GM19238 (cell line): ENCODE data around the gene ATRAID.

ENCODE experiments used
- DNase-seq: peaks from one replicate; pipeline ENCODE4 v3.0.0; 2011; ENCODE audit warnings: low spot score; ENCODE audit not compliant: insufficient read length

The ATRAID gene

DNA sequence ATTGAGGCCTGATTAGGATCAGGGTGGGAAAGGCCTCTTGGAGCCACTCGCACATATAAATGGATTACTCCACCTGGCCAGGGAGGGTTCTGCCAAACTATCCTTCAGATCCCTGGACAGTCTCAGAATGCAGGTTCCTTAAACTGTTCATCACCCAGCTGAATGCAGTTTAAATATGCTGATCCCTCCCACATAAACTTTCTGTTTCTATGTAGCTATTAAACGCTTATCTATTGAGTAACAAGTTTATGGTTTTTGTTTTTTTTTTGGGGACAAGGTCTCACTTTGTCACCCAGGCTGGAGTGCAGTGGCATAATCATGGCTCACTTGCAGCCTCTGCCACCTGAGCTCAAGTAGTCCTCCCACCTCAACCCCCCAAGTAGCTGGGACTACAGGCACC lies 7.2 kb downstream of the ATRAID start:
- no peak for DNase-seq

DNA sequence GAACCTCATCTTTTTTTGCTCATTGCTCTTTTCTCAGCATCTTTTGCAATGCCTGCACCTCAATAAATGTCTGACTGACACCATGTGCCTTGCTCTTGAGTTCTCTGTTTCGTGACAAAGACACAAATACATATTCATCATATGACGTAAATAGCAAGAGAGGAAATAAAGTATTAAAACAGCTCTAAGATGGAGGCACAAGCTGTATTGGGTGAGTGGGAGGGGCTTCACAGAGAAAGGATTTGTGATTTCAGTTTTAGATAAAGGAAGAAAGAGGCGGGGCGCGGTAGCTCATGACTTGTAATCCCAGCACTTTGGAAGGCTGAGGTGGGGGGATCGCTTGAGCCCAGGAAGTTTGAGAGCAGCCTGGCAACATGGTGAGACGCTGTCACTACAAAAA lies 8.2 kb downstream of the ATRAID start:
- DNase-seq: no peak

DNA sequence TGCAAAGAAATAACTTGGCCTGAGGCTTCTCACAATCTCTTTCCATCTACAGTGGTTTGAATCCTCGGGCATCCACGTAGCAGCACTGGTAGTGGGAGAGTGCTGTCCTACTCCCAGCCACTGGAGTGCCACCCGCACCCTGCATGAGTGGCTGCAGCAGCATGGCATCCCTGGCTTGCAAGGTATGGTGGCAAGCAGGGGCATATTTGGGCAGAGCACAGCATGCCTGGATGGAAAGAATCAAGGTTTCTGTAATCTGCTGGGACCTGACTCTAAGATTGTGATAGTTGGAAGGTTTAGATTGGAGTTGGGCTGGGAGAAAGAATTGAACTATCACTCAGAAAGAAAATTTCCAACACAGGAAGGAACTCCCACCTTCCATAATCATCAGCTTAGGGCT lies 9.3 kb downstream of the ATRAID start:
- DNase-seq: no peak

DNA sequence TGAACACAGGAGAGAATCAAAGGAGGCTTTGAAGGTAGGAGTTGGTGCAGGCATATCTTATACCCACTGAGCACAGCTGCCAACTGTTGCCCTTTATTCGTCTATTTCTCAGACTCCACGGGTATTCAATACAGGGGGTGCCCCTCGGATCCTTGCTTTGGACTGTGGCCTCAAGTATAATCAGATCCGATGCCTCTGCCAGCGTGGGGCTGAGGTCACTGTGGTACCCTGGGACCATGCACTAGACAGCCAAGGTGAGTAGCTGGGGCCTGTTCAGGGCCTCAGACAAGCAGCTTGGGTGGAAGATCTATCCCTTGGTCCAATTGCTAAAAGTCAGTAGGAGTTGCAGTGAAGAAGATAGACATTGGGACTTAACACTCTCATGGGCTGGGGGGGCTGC lies 10.6 kb downstream of the ATRAID start:
- DNase-seq: no peak

DNA sequence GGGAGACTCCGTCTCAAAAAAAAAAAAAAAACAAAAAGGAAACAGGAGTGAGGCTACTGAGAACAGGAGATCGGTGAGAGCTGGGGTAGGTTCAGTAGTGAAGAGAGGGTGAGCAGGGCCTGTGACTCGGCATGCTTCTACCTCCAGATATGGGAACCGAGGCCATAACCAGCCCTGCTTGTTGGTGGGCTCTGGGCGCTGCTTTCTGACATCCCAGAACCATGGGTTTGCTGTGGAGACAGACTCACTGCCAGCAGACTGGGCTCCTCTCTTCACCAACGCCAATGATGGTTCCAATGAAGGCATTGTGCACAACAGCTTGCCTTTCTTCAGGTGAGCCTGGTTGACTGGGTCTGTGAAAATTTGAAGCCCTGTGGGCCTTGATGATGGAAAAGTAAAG lies 11.6 kb downstream of the ATRAID start:
- DNase-seq: no peak

DNA sequence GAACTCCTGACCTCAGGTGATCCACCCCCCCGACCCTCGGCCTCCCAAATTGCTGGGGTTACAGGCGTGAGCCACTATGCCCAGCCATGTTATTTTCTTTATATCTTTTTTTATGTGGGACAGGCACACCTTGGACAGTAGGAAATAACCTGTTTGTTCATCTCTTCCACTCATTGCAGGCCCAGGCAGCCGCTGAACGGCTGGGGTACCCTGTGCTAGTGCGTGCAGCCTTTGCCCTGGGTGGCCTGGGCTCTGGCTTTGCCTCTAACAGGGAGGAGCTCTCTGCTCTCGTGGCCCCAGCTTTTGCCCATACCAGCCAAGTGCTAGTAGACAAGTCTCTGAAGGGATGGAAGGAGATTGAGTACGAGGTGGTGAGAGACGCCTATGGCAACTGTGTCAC lies 13.7 kb downstream of the ATRAID start:
- no peak for DNase-seq

DNA sequence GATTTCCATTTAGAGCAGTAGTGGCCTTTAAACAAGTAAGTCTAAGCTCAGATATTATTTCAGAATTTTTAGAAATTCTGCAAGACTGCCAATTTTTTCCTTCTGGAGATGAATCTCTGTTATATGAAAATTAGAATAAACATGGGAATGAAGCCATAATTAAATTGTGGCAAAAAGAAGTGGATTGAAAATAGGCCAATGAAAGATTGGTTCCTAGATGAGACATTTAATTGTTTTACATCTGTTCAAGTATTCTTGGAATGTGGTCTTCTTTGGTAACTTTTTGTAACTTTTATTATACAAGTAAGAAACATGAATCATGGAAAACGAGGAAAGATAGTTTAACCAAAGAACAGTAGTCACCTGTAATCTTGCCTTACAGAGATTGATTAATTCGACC lies 15.7 kb downstream of the ATRAID start:
- DNase-seq: no peak

DNA sequence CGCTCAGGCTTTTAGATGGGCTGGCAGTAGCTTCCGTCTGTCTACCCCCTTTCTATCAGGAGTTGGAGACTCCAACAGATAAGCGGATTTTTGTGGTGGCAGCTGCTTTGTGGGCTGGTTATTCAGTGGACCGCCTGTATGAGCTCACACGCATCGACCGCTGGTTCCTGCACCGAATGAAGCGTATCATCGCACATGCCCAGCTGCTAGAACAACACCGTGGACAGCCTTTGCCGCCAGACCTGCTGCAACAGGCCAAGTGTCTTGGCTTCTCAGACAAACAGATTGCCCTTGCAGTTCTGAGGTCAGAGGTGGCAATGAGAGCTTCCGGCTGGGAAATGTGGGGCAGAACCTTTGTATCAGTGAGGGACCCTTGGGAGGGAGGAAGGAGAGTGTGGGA lies 20.1 kb downstream of the ATRAID start:
- no peak for DNase-seq

DNA sequence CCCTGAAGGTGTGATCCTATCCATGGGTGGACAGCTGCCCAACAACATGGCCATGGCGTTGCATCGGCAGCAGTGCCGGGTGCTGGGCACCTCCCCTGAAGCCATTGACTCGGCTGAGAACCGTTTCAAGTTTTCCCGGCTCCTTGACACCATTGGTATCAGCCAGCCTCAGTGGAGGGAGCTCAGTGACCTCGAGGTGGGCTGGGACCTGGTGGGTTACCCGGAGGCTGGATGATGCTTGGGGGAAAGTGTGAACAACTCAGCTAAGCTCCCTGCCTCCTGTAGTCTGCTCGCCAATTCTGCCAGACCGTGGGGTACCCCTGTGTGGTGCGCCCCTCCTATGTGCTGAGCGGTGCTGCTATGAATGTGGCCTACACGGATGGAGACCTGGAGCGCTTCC lies 21.5 kb downstream of the ATRAID start:
- no peak for DNase-seq

DNA sequence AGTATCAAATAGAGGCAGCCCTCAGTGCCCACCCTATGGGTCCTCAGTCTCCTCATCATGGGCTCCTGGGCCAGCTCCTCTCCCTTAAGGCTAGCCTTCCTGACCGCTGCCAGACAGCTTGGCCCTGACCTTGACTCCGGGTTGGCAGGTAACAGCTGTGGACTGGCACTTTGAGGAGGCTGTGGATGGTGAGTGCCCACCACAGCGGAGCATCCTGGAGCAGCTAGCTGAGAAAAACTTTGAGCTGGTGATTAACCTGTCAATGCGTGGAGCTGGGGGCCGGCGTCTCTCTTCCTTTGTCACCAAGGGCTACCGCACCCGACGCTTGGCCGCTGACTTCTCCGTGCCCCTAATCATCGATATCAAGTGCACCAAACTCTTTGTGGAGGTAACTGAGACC lies 24.3 kb downstream of the ATRAID start:
- DNase-seq: no peak

DNA sequence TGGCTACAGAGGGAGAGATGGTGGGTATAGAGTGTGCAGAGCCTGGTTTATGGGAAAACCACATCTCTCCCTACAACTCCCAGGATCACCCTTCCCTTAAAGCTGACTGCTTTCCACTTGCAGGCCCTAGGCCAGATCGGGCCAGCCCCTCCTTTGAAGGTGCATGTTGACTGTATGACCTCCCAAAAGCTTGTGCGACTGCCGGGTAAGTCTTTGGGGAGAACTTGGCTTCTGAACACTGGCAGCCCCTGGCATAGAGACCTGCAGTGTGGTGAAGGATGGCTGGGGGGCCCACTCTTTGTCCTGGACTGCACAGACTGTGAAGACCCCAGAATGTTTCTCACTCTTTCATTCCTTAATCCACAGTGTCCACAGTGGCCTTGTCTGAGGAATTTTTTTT lies 24.8 kb downstream of the ATRAID start:
- DNase-seq: no peak

DNA sequence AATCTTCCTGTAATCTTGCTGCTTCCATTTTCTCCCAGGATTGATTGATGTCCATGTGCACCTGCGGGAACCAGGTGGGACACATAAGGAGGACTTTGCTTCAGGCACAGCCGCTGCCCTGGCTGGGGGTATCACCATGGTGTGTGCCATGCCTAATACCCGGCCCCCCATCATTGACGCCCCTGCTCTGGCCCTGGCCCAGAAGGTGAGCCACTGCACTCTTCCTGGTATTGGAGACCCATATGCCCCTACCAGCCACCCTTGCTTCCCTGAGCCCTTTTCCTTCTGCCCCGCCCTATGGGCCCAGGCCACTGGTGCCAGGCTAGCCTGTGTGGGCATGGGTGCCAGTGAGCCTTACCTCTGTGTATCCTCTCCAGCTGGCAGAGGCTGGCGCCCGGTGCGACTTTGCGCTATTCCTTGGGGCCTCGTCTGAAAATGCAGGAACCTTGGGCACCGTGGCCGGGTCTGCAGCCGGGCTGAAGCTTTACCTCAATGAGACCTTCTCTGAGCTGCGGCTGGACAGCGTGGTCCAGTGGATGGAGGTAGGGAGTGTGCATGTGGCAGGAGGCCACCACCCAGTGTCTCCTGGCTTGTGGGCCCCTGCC lies 25.6 kb downstream of the ATRAID start:
- no peak for DNase-seq

DNA sequence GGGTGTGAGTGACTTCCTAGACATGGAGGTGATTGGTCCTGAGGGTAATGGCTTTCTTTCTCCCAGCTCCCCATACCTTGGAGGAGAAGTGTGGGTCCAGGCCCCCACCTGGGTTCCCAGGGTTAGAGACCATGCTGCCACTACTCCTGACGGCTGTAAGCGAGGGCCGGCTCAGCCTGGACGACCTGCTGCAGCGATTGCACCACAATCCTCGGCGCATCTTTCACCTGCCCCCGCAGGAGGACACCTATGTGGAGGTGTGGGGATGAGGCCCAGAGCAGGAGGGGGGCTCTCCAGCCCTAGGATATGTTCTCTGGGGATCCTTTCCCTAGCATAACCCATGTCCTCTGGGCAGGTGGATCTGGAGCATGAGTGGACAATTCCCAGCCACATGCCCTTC lies 27.1 kb downstream of the ATRAID start:
- DNase-seq: no peak

DNA sequence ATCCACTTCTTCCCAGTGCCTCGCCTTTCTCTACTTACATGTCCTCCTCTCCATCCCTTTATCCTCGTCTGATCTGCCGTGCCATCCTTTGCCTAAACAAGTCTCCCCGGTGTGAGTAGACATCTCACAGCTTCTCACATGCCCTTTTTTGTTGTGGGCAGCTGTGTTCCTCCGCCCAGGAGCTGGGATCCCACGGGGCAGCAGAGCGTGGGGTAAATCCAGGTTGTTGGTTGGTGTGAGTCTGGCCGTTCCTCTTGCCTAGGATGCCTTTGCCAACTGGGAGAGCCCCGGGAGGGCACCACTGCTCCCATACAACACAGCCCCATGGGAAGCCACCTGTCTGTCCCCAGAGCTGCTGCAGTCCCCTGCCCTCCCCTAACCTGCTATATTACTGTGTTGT lies 28.6 kb downstream of the ATRAID start:
- no peak for DNase-seq

DNA sequence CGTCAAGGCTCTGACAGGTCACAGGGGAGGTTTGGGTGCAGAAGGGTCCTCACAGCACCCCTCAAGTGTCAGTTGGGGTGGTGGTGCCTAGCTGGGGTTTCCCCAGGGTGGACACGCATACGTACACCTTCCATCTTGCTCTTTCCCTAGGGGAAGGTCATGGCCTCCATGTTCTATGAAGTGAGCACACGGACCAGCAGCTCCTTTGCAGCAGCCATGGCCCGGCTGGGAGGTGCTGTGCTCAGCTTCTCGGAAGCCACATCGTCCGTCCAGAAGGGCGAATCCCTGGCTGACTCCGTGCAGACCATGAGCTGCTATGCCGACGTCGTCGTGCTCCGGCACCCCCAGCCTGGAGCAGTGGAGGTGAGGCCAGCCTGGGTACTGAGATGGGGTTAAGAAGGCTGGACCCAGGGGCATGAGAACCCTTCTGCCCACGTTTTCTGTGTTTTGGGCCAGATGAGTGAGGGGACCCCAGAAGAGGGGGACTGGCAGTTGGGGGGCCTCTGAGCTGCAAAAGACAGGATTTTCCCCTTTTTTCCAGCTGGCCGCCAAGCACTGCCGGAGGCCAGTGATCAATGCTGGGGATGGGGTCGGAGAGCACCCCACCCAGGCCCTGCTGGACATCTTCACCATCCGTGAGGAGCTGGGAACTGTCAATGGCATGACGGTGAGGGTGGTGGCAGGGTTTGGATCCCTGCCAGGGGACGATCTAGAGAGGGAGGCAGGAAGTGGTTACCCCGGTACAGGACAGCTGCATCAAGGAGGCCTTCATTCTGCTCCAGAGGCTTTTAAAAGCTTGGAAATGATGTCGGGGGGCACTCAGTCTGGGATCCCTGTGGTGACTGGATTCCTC lies 30.1 kb downstream of the ATRAID start:
- no peak for DNase-seq

DNA sequence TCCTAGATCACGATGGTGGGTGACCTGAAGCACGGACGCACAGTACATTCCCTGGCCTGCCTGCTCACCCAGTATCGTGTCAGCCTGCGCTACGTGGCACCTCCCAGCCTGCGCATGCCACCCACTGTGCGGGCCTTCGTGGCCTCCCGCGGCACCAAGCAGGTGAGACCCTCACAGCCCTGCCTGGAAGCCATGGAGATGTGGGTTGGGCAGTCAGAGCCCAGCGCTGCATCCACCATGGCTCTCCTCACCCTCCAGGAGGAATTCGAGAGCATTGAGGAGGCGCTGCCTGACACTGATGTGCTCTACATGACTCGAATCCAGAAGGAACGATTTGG lies 30.7 kb downstream of the ATRAID start:
- DNase-seq: no peak

DNA sequence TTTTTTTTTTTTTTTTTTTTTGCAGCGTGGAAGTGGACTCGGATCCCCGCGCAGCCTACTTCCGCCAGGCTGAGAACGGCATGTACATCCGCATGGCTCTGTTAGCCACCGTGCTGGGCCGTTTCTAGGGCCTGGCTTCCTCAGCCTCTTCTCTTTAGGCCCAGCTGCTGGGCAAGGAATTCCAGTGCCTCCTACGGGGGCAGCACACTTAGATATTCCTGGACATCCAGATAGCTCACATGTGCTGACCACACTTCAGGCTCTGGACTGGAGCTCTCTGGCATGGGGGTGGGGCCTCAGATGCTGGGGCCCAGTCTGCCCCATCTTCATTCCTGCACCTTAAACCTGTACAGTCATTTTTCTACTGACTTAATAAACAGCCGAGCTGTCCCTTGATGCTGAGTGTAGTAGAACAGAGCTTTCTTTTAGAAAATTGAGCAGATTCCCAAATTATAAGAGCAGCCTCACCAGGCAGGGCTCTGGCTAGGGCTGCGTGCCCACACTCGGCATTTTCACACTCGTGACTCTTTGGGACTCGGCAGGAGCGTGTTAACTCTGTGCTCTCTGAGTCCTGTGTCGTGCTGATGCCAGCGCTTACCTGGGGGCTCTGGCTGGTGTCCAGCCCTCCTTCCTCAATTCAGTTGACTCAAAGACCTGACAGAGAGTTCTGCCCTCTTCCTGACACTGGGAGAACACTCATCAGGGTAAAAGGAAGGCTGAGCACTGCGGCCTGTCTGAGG lies 31.7 kb downstream of the ATRAID start:
- DNase-seq: no peak

DNA sequence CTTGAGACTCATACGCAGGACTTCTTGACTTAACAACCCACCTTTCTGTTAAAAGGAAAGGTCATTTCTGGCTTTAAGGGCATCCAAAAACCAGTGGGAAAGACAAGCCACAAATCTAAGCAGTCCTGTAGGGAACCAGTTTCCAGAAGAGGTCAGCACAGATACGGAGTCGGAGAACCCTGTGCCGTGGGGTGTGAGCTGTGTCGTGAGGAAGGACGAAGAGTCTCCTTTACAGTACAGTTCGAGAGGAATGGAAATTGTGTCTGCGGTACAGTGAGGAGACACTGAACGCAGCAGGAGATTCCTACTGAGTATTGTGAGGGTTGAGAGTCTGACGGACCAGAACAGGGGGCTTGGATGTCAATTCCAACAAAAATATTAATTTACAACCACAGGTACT lies 33.3 kb downstream of the ATRAID start:
- no peak for DNase-seq

DNA sequence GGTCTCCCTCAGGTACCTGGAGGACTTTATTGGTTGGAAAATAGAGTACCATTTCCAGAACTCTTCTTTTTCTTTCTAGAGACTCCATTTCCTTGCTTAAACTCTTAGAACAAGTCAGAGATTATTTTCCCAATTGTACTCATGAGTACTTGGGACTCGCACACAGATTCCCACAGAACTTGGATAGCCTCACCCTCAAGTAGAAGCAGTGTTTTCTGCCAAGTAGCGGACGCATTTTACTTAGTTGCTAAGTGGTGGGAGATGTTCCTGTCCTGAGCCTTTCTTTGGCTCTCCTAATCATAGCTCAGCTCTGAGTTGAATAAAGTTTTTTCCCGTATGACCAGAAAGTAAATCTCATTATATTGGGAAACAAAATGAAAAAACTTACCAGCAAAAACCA lies 33.8 kb downstream of the ATRAID start:
- no peak for DNase-seq

DNA sequence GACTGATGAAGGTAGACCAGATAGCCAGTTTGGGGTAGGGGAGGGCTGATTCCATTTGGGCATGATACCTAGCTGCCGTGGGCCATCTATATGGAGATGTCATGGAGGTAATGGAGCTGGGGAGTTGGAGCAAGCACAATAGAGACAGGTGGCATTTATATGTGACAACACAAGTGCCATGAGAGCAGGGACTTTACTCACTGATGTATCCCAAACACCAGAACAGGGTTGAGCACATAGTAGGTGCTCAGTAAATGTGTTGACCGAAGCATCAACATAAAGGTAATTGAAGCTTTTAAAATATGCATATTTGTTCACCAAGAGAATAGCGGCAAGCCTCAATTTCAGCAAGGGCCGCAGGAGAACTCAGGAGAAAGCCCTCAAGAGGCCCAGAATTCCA lies 36.1 kb downstream of the ATRAID start:
- DNase-seq: no peak

DNA sequence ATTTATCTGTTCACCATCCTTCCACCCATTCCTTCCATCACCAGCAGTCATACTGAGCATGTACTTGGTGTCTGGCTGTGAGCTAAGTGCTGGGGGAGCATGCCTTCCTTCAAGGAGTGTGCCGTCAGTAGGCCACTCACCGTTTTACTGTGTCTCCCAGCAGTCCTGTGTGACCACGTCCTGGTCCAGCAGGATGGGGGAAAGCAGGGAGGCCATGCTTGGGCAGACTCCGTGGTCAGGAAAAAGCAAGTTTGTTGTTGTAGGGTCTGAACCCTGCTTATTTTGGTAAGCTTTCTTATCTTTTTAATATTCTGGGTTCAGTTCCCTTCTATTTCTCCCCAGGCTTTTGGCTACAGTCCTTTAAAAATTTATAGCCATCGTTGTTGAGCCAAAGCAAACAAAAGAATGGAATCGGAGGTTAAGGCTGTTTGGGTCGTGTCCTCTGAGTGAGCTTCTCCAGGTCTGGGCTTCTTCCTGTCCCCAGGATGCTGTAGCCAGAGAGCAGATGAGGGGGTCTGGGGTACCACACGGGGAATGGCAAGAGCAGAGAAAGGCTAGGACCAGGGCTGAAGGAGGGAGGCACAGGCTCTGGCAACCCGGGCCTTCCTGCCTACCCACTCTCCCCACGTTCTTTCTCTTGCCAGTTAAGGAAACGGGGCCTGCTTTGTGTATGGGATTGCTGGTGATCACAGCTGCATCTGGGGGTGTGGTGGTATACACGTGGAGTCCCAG lies 37.5 kb downstream of the ATRAID start:
- DNase-seq: no peak
